Choroid plexus epithelial cell (primary cell): ENCODE measurements around the gene RCL1.
"Not testable (repeated sequence)": the region's sequence is repeated elsewhere in the genome, so short reads cannot be mapped to it uniquely, and the experiment has no call there.

ENCODE experiments used
- DNase-seq: peaks from one replicate; pipeline ENCODE4 v3.0.0-alpha.2; 2010; ENCODE audit warnings: low read depth
- H3K4me3 ChIP-seq: 2 replicates; pipeline ENCODE4 v1.5.1; 2011; ENCODE audit warnings: low read depth, mild to moderate bottlenecking, control low read depth, low read length, moderate library complexity
- TF ChIP-seq, protein P1 (sequence below): conservative IDR thresholded peaks from 2 replicates; pipeline ENCODE4 v1.5.1; 2011; ENCODE audit warnings: low read depth, mild to moderate bottlenecking, control low read depth, inconsistent platforms, low read length, moderate library complexity

RCL1 gene, protein sequence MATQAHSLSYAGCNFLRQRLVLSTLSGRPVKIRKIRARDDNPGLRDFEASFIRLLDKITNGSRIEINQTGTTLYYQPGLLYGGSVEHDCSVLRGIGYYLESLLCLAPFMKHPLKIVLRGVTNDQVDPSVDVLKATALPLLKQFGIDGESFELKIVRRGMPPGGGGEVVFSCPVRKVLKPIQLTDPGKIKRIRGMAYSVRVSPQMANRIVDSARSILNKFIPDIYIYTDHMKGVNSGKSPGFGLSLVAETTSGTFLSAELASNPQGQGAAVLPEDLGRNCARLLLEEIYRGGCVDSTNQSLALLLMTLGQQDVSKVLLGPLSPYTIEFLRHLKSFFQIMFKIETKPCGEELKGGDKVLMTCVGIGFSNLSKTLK

DNA sequence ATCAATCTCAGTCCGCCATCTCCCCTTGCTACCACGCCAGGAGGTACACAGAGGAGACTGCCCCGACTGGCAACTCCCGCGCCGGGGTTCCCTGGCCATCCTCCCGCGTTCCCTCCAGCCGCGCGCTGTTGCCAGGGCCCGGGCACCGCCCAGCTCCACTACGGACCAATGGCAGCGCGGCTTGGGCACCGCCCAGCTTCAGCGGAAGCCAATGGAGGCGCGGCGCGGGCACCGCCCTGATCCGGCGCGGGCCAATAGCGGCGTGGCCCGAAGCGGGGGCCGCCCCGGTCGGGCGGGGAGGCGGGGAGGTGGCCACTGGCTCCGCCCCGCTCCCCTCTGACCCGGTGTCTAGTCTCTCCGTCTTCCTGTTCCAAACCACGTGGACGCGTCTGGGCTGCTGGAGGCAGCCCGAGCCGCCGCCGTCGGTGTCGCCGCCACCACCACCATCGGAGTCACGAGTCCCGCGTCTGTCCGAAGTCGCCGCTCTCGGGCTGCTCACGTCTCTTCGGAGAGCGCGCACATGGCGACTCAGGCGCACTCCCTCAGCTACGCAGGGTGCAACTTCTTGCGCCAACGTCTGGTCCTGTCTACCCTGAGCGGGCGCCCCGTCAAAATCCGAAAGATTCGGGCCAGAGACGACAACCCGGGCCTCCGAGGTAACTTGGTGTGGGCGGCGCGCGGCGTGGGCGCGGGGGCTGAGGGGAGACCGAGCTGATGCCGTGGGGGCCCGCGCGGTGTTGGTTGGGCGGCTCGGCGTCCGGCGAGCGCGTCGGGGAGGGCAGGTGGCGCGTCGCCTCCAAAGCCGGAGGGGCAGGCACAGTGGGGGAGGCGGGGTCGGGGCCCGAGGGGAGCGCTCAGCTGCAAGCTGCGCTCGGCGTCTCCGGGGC lies at the start of gene RCL1:
Gene RCL1 (plus strand): TSS at position 373 of the 887 bp plus-strand sequence. CDS start 148 bp downstream, at position 521.
- H3K4me3 ChIP-seq = peak within 1 kb of the TSS; percentile 92
- TF ChIP-seq, protein P1, sequence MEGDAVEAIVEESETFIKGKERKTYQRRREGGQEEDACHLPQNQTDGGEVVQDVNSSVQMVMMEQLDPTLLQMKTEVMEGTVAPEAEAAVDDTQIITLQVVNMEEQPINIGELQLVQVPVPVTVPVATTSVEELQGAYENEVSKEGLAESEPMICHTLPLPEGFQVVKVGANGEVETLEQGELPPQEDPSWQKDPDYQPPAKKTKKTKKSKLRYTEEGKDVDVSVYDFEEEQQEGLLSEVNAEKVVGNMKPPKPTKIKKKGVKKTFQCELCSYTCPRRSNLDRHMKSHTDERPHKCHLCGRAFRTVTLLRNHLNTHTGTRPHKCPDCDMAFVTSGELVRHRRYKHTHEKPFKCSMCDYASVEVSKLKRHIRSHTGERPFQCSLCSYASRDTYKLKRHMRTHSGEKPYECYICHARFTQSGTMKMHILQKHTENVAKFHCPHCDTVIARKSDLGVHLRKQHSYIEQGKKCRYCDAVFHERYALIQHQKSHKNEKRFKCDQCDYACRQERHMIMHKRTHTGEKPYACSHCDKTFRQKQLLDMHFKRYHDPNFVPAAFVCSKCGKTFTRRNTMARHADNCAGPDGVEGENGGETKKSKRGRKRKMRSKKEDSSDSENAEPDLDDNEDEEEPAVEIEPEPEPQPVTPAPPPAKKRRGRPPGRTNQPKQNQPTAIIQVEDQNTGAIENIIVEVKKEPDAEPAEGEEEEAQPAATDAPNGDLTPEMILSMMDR = no peak
- DNase-seq = peak; percentile 97

DNA sequence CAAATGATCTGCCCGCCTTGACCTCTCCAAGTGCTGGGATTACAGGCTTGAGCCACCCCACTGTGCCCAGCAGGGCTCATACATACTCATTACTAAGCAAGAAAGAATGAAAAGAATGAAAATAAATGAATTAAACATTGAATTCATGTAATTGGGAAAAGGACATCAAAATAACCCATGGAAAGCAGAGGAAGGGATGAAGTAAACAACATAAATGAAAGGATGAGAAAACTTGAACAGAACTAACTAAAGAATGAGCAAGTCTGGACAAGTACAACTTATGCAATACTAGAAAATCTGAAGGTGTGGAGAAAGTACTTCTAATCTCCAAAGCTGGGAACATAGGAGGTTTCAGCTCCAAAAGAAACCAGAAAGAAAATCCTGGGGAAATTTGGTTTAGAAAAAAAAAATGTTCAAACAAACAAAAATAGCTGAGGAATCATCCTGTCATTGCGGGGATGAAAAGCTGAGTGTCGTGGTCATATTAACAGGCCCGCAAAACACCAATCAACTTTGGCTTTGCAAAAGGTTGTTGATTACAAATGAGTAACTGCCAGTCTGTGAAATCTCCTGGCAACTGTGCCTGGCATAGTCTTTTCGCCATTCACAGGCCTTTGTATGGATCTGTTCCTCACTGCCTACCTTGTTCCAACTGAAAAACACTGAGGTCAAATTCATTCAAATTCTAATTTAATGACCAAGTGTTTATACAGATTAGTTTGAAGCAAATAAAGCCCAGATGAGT lies 49.4 kb upstream of the RCL1 start:
- H3K4me3 ChIP-seq = no peak overlapping the region
- TF ChIP-seq, protein P1 = no peak
- peak; percentile 64 for DNase-seq

DNA sequence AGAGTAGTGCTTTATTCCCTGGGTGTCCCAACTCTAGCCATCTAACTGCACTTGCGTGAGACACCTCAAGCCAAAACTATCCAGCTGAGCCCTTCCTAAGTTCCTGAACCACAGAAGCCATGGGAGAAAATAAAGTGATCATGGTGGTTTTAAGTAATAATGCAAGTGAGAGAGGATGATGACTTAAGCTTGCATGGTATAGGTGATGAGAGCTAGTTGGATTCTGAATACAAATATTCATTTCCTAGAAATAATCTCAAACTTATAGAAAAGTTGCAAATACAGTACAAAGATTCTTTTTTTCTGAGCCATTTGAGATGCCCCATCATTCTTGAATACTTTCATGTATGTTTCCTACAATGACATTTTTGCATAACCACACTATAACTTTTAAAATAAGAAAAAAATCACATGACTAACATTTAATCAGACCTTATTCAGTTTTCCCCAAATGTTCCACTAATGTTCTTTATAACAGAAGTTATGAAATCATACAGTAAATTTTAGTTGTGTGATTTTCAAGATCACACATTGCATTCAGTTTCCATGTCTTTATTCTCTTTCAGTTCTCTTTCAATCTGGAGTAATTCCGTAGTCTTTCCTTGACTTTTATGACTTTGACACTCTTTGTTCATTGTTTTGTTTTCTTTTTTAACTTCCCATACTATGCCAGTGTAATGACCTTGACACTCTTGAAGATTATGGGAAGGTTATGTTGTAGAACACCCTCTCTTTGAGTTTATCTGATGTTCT lies 46.3 kb upstream of the RCL1 start:
- DNase-seq = no peak
- TF ChIP-seq, protein P1 = no peak

DNA sequence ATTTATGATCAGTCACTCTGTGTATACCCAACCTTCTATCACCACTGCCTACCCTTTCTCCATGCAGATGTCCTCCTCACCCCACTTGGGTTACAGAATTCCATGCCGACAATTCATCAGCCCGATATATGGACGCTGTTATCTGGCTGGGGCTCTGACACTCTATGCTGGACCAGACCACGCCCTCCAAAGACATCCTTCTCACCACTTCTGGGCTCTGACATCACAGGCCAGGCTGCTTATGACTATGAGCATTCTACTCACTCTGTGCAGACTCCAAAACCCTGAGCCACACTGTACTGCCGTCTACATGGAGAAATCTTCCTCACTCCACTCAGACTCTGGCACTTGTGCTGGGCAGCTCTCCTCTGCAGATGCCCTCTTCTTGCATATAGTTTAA lies 44.1 kb upstream of the RCL1 start:
- TF ChIP-seq, protein P1 = no peak
- H3K4me3 ChIP-seq = no peak overlapping the region
- DNase-seq = no peak

More for the DNA sequence above, 46.3 kb upstream of the RCL1 start:
- H3K4me3 ChIP-seq = no peak overlapping the region

DNA sequence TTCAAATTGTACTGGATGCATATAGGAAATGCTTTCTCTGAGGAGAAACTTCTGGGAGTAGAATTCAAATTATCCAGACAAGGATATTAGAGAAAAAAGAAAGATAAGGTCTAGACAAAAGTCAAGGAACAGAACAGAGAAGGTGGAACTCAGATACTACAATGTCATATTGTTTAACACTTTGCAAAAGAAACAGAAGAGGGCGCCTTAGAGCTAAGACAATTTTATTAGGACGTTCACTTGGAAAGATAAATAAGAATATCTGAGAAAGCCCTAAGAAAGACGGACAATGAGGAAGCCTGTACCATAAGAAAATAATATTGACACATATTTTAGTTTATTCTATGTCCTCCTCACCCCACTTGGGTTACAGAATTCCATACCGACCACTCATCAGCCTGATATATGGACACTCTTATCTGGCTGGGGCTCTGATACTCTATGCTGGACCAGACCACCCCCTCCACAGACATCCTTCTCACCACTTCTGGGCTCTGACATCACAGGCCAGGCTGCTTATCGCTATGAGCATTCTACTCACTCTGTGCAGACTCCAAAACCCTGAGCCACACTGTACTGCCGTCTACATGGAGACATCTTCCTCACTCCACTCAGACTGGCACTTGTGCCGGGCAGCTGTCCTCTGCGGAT lies 42.6 kb upstream of the RCL1 start:
- TF ChIP-seq, protein P1 = peak; percentile 61
- peak; percentile 73 for DNase-seq
- no peak overlapping the region for H3K4me3 ChIP-seq

DNA sequence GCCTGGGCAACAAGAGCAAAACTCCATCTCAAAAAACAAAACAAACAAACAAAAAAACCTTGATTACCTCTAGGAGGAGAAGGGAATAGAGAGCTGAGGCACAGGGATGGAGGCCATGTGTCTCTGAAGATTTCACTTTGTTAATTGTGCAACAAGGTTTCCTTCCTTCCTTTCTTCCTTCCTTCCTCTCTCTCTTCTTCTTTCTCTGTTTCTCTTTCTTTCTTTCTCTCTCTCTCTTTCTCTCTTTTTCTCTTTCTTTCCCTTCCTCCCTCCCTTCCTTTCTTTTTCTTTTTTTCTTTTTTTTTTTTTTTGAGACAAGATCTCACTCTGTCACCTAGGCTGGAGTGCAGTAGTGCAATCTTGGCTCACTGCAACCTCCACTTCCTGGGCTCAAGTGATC lies 38.2 kb upstream of the RCL1 start:
- not testable (repeated sequence) for DNase-seq, H3K4me3 ChIP-seq
